ENCODE measurements around the gene NIT1. TPM values are rescaled to one million over a fixed set of nuclear protein-coding genes. Genes with fewer than 3 reads are reported as not detected.

NIT1 gene
- total and polyA plus RNA-seq, 2 donors (not counting 1 experiment from before 2014, with no cell fraction given): 53.5 to 61.0 TPM

DNA sequence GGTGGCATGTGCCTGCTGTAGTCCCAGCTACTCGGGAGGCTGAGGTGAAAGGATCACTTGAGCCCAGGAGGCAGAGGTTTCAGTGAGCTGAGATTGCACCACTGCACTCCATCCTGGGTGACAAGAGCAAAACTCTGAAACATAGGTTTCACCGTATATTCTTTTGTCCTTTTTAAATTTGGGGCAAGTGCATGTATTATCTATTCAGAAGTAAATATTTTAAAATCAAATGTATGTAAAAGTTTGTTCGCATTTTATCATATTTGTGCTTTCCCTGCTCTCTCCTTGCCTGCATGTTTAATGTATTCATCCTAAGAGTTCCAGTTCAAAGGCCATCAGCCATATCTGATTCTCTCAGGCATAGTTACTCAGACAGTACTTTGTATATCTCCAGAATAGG lies 27.9 kb downstream of the NIT1 start:
- Histone ChIP-seq H2AFZ (ENCODE audit: insufficient read depth, low read depth, low read length, poor library complexity, severe bottlenecking) (no peak overlapping the region), H3K4me1 (ENCODE audit: control insufficient read depth in 2 of 2, insufficient read depth in 2 of 2, low read length in 2 of 2) (no peaks in the 10 kb centered on the region), H3K4me2 (replicated peaks; ENCODE audit: low read depth, low read length, poor library complexity, severe bottlenecking) (no peak overlapping the region), H4K20me1 (ENCODE audit: control insufficient read depth, insufficient read depth, low read length, poor library complexity, severe bottlenecking) (no peaks in the 10 kb centered on the region), H3K27me3 (replicated peaks in 1 of 4; ENCODE audit: control extremely low read depth in 1 of 4, control insufficient read depth in 3 of 4, insufficient read depth in 4 of 4, low read length in 3 of 4) (no peaks in the 10 kb centered on the region), H3K9ac (ENCODE audit: low read length) (no peak overlapping the region), H3K27ac (ENCODE audit: low read length in 2 of 2) (no peak overlapping the region), H3K36me3 (replicated peaks in 1 of 2; ENCODE audit: control extremely low read depth in 1 of 2, control insufficient read depth in 1 of 2, extremely low read depth in 1 of 2, insufficient read depth in 2 of 2, low read length in 1 of 2) (no peaks in the 10 kb centered on the region), H3K9me3 (ENCODE audit: control extremely low read depth in 1 of 3, control insufficient read depth in 2 of 3, insufficient read depth in 1 of 3, low read length in 2 of 3) (no peaks in the 10 kb centered on the region), H3K79me2 (ENCODE audit: control insufficient read depth, insufficient read depth, low read length) (no peaks in the 10 kb centered on the region), H3K4me3 (ENCODE audit: control extremely low read depth in 1 of 5, extremely low read depth in 1 of 5, insufficient read depth in 1 of 5, low read depth in 2 of 5, low read length in 4 of 5) (no peak overlapping the region)
- no peaks in the 10 kb centered on the region for H3K9me3 Mint-ChIP-seq (ENCODE audit: insufficient read depth)
- TF ChIP-seq CTCF (IDR thresholded peaks at IDR 0.05) (no peak), EZH2 (IDR thresholded peaks at IDR 0.05; ENCODE audit: borderline replicate concordance, insufficient read depth, low read depth, low read length, poor library complexity, severe bottlenecking) (no peak)
- ChIA-PET CTCF (interaction anchor here (0.8 to 1.4 kb wide), 2 partner anchors 11 to 20 kb away, joined by 3 read pairs; partner anchors contain the start of gene PPOX), POLR2A (no interaction called here)
- H3K4me1 Mint-ChIP-seq: no peaks in the 10 kb centered on the region
- H3K27ac Mint-ChIP-seq: no peak overlapping the region
- intact Hi-C loops (cut with micrococcal nuclease): no loop called here
- WGBS (ENCODE audit: insufficient coverage): 67% methylated on average over 1 of the region's 3 CpGs
- DNase-seq (no peak), ATAC-seq (ENCODE audit: low read depth) (no peak)
- no peak overlapping the region for H3K4me3 Mint-ChIP-seq
- H3K27me3 Mint-ChIP-seq: no peaks in the 10 kb centered on the region

- intact Hi-C loops (cut with micrococcal nuclease): loop anchor here (1.0 to 10.0 kb wide), 9 partner anchors 14 to 808 kb away; partner anchors contain the start of genes ARHGAP30, COPA, DEDD and KLHDC9
- peak overlapping the region; percentile 88 to 100 (median 90) for H3K4me3 ChIP-seq (ENCODE audit: control extremely low read depth in 1 of 5, extremely low read depth in 1 of 5, insufficient read depth in 1 of 5, low read depth in 2 of 5, low read length in 4 of 5)
- H3K36me3 ChIP-seq (replicated peaks in 1 of 2; ENCODE audit: control extremely low read depth in 1 of 2, control insufficient read depth in 1 of 2, extremely low read depth in 1 of 2, insufficient read depth in 2 of 2, low read length in 1 of 2): peaks cover 0 to 14% of the 10 kb centered on the region in 2 experiments
- no peaks in the 10 kb centered on the region for H3K27me3 ChIP-seq (replicated peaks in 1 of 4; ENCODE audit: control extremely low read depth in 1 of 4, control insufficient read depth in 3 of 4, insufficient read depth in 4 of 4, low read length in 3 of 4)
- peaks cover 14% of the 10 kb centered on the region in 2 donors for H3K4me1 ChIP-seq (ENCODE audit: control insufficient read depth in 2 of 2, insufficient read depth in 2 of 2, low read length in 2 of 2)
- ChIA-PET CTCF (interaction anchor here (1.0 to 2.6 kb wide), 4 partner anchors 20 to 723 kb away, joined by 3 to 7 read pairs (median 6); no protein-coding TSS in a partner anchor), POLR2A (interaction anchor here (0.6 to 2.6 kb wide), 7 partner anchors 13 to 84 kb away, joined by 3 to 13 read pairs (median 5); partner anchors contain the start of genes ARHGAP30, DEDD and PPOX)
- peak overlapping the region; percentile 84 for H3K4me2 ChIP-seq (replicated peaks; ENCODE audit: low read depth, low read length, poor library complexity, severe bottlenecking)
- Mint-ChIP-seq H3K27me3 (no peaks in the 10 kb centered on the region), H3K9me3 (ENCODE audit: insufficient read depth) (no peaks in the 10 kb centered on the region), H3K4me1 (peaks cover 19% of the 10 kb centered on the region), H3K4me3 (peak overlapping the region; percentile 97), H3K27ac (peak overlapping the region; percentile 83)
- H3K9ac ChIP-seq (ENCODE audit: low read length): peak overlapping the region; percentile 97
- DNase-seq (no peak), ATAC-seq (ENCODE audit: low read depth) (peak; percentile 3)
- H2AFZ ChIP-seq (ENCODE audit: insufficient read depth, low read depth, low read length, poor library complexity, severe bottlenecking): peak overlapping the region; percentile 84
- no peaks in the 10 kb centered on the region for H4K20me1 ChIP-seq (ENCODE audit: control insufficient read depth, insufficient read depth, low read length, poor library complexity, severe bottlenecking)
- H3K9me3 ChIP-seq (ENCODE audit: control extremely low read depth in 1 of 3, control insufficient read depth in 2 of 3, insufficient read depth in 1 of 3, low read length in 2 of 3): no peaks in the 10 kb centered on the region
- H3K79me2 ChIP-seq (ENCODE audit: control insufficient read depth, insufficient read depth, low read length): peaks cover 17% of the 10 kb centered on the region
- no CpG with 5 or more reads among the region's 9 CpGs for WGBS (ENCODE audit: insufficient coverage)
- no peak for TF ChIP-seq CTCF (IDR thresholded peaks at IDR 0.05)
- TF ChIP-seq EZH2 (IDR thresholded peaks at IDR 0.05; ENCODE audit: borderline replicate concordance, insufficient read depth, low read depth, low read length, poor library complexity, severe bottlenecking): no peak
- peak overlapping the region; percentile 95 to 98 for H3K27ac ChIP-seq (ENCODE audit: low read length in 2 of 2)
These were observed 35.3 kb downstream of the NIT1 start for GRCh38 chr1:161153176-161153575.
